Measurements from ENCODE around the gene MPC1. TPM values are rescaled to one million over a fixed set of nuclear protein-coding genes. Genes with fewer than 3 reads are reported as not detected.

Gene MPC1
- total RNA-seq, 2 donors from 2014 or later, result 50.9 to 66.3 TPM

GRCh38 chr6:166333172-166333995 is 49.4 kb downstream of the MPC1 start:
- intact Hi-C loops (cut with DNase I), result no loop called here
- no peak for DNase-seq (ENCODE audit: low spot score)

- no peak for DNase-seq (ENCODE audit: low spot score)
- intact Hi-C loops (cut with DNase I), result no loop called here
These were observed 51.0 kb downstream of the MPC1 start for GRCh38 chr6:166331503-166332415.

GRCh38 chr6:166330612-166331011 is 52.1 kb downstream of the MPC1 start:
- intact Hi-C loops (cut with DNase I), result no loop called here
- no peak for DNase-seq (ENCODE audit: low spot score)

- DNase-seq (ENCODE audit: low spot score), result no peak
- intact Hi-C loops (cut with DNase I), result loop anchor here in 1 of 2 donors (10.0 kb wide), 1 partner anchor 1369 kb away; no protein-coding TSS in a partner anchor
These were observed 57.2 kb downstream of the MPC1 start for GRCh38 chr6:166325383-166326042.

- intact Hi-C loops (cut with DNase I), result loop anchor here in 1 of 2 donors (10.0 kb wide), 1 partner anchor 1371 kb away; no protein-coding TSS in a partner anchor
- DNase-seq (ENCODE audit: low spot score), result no peak
These were observed 59.3 kb downstream of the MPC1 start for GRCh38 chr6:166323395-166323794.

- intact Hi-C loops (cut with DNase I), result no loop called here
- no peak for DNase-seq (ENCODE audit: low spot score)
These were observed 63.8 kb downstream of the MPC1 start for GRCh38 chr6:166318649-166319600.

GRCh38 chr6:166318227-166318626 is 64.5 kb downstream of the MPC1 start:
- intact Hi-C loops (cut with DNase I), result no loop called here
- no peak for DNase-seq (ENCODE audit: low spot score)

GRCh38 chr6:166317261-166318212 is 65.2 kb downstream of the MPC1 start:
- intact Hi-C loops (cut with DNase I), result no loop called here
- no peak for DNase-seq (ENCODE audit: low spot score)

- intact Hi-C loops (cut with DNase I), result no loop called here
These were observed 67.3 kb downstream of the MPC1 start for GRCh38 chr6:166315436-166315835.

More at GRCh38 chr6:166315436-166315835, 67.3 kb downstream of the MPC1 start:
- DNase-seq (ENCODE audit: low spot score), result no peak

Other genes with a start within 250 kb of the MPC1 start
- not detected for gene TBXT, start 215.1 kb downstream of the MPC1 start, total RNA-seq
- gene PRR18, start 74.5 kb downstream of the MPC1 start, total RNA-seq, result under 1 TPM in 1 of 2 donors, not detected in 1; 0.95 TPM
- gene SFT2D1, start 40.4 kb downstream of the MPC1 start, total RNA-seq, result 10 to 100 TPM; 28.6 to 29.2 TPM
- 1 to 10 TPM; 1.7 to 2.7 TPM for gene RAMACL, start 203.7 kb upstream of the MPC1 start, total RNA-seq
- 10 to 100 TPM; 34.0 to 43.4 TPM for gene RPS6KA2, start 244.3 kb upstream of the MPC1 start, total RNA-seq

Data from posterior vena cava (tissue), 2 donors.